GM23338 (cell line): ENCODE results near the gene CELF2. TPM values are rescaled to one million over a fixed set of nuclear protein-coding genes. Genes with fewer than 3 reads are reported as not detected.

Source experiments
- ATAC-seq: fragments of 200-7000 bp; cut with Tn5 transposase; 3 replicates; pipeline ENCODE4 v1.9.1; 2020
- DNase-seq: peaks from one replicate; pipeline ENCODE4 v3.0.0-alpha.2; 2015; ENCODE audit warnings: low spot score
- H2AFZ ChIP-seq: fragments of 200-600 bp; sonication (generic); 2 replicates; pipeline ENCODE4 v1.8.0; 2016; ENCODE audit warnings: antibody characterized with exemption, mild to moderate bottlenecking, moderate library complexity
- H3F3A ChIP-seq: fragments of 200-600 bp; sonication (generic); replicated peaks from 2 replicates; pipeline ENCODE4 v1.8.0; 2017; ENCODE audit warnings: antibody characterized with exemption, mixed run types, low read depth
- H3K27ac ChIP-seq: fragments of 200-600 bp; sonication (generic); 2 replicates; pipeline ENCODE4 v1.6.1; 2016; ENCODE audit warnings: low read depth
- H3K27me3 ChIP-seq: fragments of 200-600 bp; sonication (generic); 2 replicates; pipeline ENCODE4 v1.8.0; 2016; ENCODE audit warnings: mild to moderate bottlenecking, mixed run types, moderate library complexity; ENCODE audit not compliant: insufficient read depth
- H3K36me3 ChIP-seq: fragments of 200-600 bp; sonication (generic); 2 replicates; pipeline ENCODE4 v1.8.0; 2016; ENCODE audit warnings: mild to moderate bottlenecking; ENCODE audit not compliant: insufficient read depth
- H3K4me1 ChIP-seq: fragments of 200-600 bp; sonication (generic); 2 replicates; pipeline ENCODE4 v1.8.0; 2016; ENCODE audit warnings: mild to moderate bottlenecking, moderate library complexity; ENCODE audit not compliant: insufficient read depth
- H3K4me2 ChIP-seq: fragments of 200-600 bp; sonication (generic); 2 replicates; pipeline ENCODE4 v1.7.1; 2017; ENCODE audit warnings: mixed run types
- H3K4me3 ChIP-seq: fragments of 200-600 bp; sonication (generic); 2 replicates; pipeline ENCODE4 v1.6.1; 2016; ENCODE audit warnings: mixed run types
- H3K79me2 ChIP-seq: fragments of 200-600 bp; sonication (generic); replicated peaks from 2 replicates; pipeline ENCODE4 v1.8.0; 2017; ENCODE audit warnings: mild to moderate bottlenecking; ENCODE audit not compliant: insufficient read depth
- H3K9me2 ChIP-seq: fragments of 200-600 bp; sonication (generic); 2 replicates; pipeline ENCODE4 v1.8.0; 2017; ENCODE audit not compliant: insufficient read depth
- H4K20me1 ChIP-seq: fragments of 200-600 bp; sonication (generic); replicated peaks from 2 replicates; pipeline ENCODE4 v1.8.0; 2017; ENCODE audit warnings: mild to moderate bottlenecking; ENCODE audit not compliant: insufficient read depth
- H3K27ac Mint-ChIP-seq: 2 replicates; pipeline ENCODE4 v1.8.0; 2020; ENCODE audit warnings: inconsistent platforms, mild to moderate bottlenecking, moderate library complexity, mixed read lengths
- H3K27me3 Mint-ChIP-seq: 3 replicates; pipeline ENCODE4 v1.8.0; 2022; ENCODE audit warnings: low read depth, mild to moderate bottlenecking, moderate library complexity, mixed read lengths, inconsistent platforms; ENCODE audit not compliant: insufficient read depth, poor library complexity
- H3K36me3 Mint-ChIP-seq: 3 replicates; pipeline ENCODE4 v1.8.0; 2021; ENCODE audit warnings: low read depth, mild to moderate bottlenecking, inconsistent platforms, moderate library complexity, mixed read lengths
- H3K4me1 Mint-ChIP-seq: 3 replicates; pipeline ENCODE4 v1.8.0; 2020; ENCODE audit warnings: mild to moderate bottlenecking, inconsistent platforms, mixed read lengths
- H3K4me3 Mint-ChIP-seq: 3 replicates; pipeline ENCODE4 v1.8.0; 2021; ENCODE audit warnings: moderate library complexity, mild to moderate bottlenecking, inconsistent platforms, mixed read lengths
- H3K9me3 Mint-ChIP-seq: 3 replicates; pipeline ENCODE4 v1.8.0; 2020; ENCODE audit warnings: moderate library complexity, mild to moderate bottlenecking, inconsistent platforms, mixed read lengths
- CREB1 ChIP-seq: fragments of 250-450 bp; sonication (Bioruptor Pico); IDR thresholded peaks from 2 replicates; pipeline ENCODE4 v1.5.0; 2020; ENCODE audit warnings: low read depth, mild to moderate bottlenecking, moderate library complexity
- EZH2 ChIP-seq: fragments of 200-600 bp; sonication (generic); IDR thresholded peaks from one replicate; pipeline ENCODE4 v1.8.0; 2017; ENCODE audit warnings: antibody characterized with exemption, mild to moderate bottlenecking, low read depth; ENCODE audit not compliant: unreplicated experiment
- JUNB ChIP-seq: IDR thresholded peaks from one replicate; pipeline ENCODE4 v1.6.1; 2016; ENCODE audit warnings: antibody characterized with exemption; ENCODE audit not compliant: unreplicated experiment
- NANOG ChIP-seq: IDR thresholded peaks from 2 replicates; pipeline ENCODE4 v1.6.1; 2016; ENCODE audit warnings: antibody characterized with exemption, borderline replicate concordance
- POLR2AphosphoS5 ChIP-seq: IDR thresholded peaks from 2 replicates; pipeline ENCODE4 v1.6.1; 2016; ENCODE audit warnings: antibody characterized with exemption, low read depth
- STAT1 ChIP-seq: IDR thresholded peaks from one replicate; pipeline ENCODE4 v1.6.1; 2016; ENCODE audit warnings: antibody characterized with exemption; ENCODE audit not compliant: unreplicated experiment
- ZNF114 ChIP-seq: fragments of 250-450 bp; sonication (Bioruptor Pico); IDR thresholded peaks from 2 replicates; pipeline ENCODE4 v1.5.0; 2020; ENCODE audit warnings: mild to moderate bottlenecking, moderate library complexity
- ZNF331 ChIP-seq: fragments of 250-450 bp; sonication (Bioruptor Pico); IDR thresholded peaks from 2 replicates; pipeline ENCODE4 v1.5.0; 2020; ENCODE audit warnings: low read depth, mild to moderate bottlenecking, moderate library complexity
- polyA plus RNA-seq: library from polyadenylated mRNA; unstranded; fragments of >200 nt; fragmentation: Nextera tagmentation; extraction: Ambion mirVana; gene quantifications from 2 replicates; pipeline ENCODE4 v1.2.1, GENCODE V29; 2016
- total RNA-seq: library from RNA; depleted of rRNA; stranded (reverse); fragments of >200 nt; shearing (Covaris generic); gene quantifications from 2 replicates; pipeline ENCODE4 v1.2.3, GENCODE V29; 2014
- TF ChIP-seq, protein P1 (sequence below), 2 experiments: fragments of 200-600 bp in 1 of 2; sonication (generic) in 1 of 2; conservative IDR thresholded peaks; 2 replicates each; pipeline versions ENCODE4 v1.5.1 to v1.6.1; 2016 to 2017; ENCODE audit warnings: antibody characterized with exemption in 2 of 2, low read depth in 2 of 2, mild to moderate bottlenecking in 2 of 2, moderate library complexity in 1 of 2
- TF ChIP-seq, protein P2 (sequence below): fragments of 250-450 bp; sonication (Bioruptor Pico); IDR thresholded peaks from 2 replicates; pipeline ENCODE4 v1.5.0; 2020; ENCODE audit warnings: mild to moderate bottlenecking, moderate library complexity
- TF ChIP-seq, protein P3 (sequence below): IDR thresholded peaks from one replicate; pipeline ENCODE4 v1.6.1; 2018; ENCODE audit warnings: antibody characterized with exemption; ENCODE audit not compliant: unreplicated experiment
- TF ChIP-seq, protein P4 (sequence below): IDR thresholded peaks from 2 replicates; pipeline ENCODE4 v1.6.1; 2016; ENCODE audit warnings: antibody characterized with exemption

The CELF2 gene
- total and polyA plus RNA-seq, 2 experiments from 2014 or later, result 18.1 to 22.5 TPM

DNA sequence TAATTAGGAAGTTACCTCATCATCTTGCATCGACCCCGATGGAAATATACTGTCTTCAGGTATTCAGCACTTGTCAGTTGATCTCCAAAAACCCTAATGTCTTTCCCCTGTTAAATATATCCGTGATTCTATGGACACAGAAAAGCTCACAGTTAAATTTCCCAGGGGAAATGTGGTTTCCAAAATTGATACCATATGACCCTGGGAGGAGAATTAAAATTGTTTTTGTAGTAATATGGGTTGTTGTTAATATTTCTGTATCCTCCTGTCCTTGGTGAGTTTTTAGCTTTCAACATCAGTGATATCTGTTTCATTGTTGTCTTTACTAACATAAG is 132.1 kb downstream of the CELF2 start (continued):
- no peak for TF ChIP-seq ZNF331 (CRISPR knock-in tag)
- TF ChIP-seq, protein P1, sequence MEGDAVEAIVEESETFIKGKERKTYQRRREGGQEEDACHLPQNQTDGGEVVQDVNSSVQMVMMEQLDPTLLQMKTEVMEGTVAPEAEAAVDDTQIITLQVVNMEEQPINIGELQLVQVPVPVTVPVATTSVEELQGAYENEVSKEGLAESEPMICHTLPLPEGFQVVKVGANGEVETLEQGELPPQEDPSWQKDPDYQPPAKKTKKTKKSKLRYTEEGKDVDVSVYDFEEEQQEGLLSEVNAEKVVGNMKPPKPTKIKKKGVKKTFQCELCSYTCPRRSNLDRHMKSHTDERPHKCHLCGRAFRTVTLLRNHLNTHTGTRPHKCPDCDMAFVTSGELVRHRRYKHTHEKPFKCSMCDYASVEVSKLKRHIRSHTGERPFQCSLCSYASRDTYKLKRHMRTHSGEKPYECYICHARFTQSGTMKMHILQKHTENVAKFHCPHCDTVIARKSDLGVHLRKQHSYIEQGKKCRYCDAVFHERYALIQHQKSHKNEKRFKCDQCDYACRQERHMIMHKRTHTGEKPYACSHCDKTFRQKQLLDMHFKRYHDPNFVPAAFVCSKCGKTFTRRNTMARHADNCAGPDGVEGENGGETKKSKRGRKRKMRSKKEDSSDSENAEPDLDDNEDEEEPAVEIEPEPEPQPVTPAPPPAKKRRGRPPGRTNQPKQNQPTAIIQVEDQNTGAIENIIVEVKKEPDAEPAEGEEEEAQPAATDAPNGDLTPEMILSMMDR (conservative IDR thresholded peaks at IDR 0.05; ENCODE audit: low read depth in 2 of 2), result no peak

DNA sequence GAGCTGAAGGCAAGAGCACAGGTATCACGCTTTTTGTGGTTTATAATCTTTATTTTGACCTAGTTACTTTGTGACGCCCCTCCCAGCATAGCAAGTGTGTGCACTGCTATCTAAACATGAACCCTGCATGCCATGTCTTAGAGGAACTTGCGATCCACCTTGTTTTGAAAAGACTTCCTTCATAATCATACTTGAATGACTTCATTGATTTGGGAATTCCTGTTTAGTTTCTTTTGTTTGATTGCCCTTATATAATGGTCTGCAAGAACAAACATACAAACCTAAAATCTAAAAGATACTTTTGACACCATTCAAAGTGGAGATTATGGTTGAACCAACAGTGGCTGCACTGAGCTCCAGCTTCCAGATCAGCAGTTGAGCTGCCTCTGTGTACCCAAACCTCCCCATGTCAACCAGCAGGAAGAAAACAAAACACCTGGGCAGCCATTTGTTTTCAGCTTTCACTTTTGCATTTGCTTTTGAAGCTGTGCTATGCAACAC is 132.6 kb downstream of the CELF2 start:
- Mint-ChIP-seq H3K9me3 (no peaks in the 10 kb centered on the region), H3K4me3 (no peak overlapping the region), H3K27ac (no peak overlapping the region), H3K36me3 (no peaks in the 10 kb centered on the region), H3K4me1 (peaks cover 68% of the 10 kb centered on the region), H3K27me3 (no peaks in the 10 kb centered on the region)
- peaks cover under 1% of the 10 kb centered on the region; the same call in 1 of the 2 replicates for H3K79me2 ChIP-seq
- H3K27ac ChIP-seq, result no peak overlapping the region
- H3K4me3 ChIP-seq, result no peak overlapping the region
- ATAC-seq, result no peak
- H3F3A ChIP-seq, result no peaks in the 10 kb centered on the region; the same call in 1 of the 2 replicates
- H2AFZ ChIP-seq, result no peak overlapping the region
- no peaks in the 10 kb centered on the region for H4K20me1 ChIP-seq
- TF ChIP-seq, protein P2, sequence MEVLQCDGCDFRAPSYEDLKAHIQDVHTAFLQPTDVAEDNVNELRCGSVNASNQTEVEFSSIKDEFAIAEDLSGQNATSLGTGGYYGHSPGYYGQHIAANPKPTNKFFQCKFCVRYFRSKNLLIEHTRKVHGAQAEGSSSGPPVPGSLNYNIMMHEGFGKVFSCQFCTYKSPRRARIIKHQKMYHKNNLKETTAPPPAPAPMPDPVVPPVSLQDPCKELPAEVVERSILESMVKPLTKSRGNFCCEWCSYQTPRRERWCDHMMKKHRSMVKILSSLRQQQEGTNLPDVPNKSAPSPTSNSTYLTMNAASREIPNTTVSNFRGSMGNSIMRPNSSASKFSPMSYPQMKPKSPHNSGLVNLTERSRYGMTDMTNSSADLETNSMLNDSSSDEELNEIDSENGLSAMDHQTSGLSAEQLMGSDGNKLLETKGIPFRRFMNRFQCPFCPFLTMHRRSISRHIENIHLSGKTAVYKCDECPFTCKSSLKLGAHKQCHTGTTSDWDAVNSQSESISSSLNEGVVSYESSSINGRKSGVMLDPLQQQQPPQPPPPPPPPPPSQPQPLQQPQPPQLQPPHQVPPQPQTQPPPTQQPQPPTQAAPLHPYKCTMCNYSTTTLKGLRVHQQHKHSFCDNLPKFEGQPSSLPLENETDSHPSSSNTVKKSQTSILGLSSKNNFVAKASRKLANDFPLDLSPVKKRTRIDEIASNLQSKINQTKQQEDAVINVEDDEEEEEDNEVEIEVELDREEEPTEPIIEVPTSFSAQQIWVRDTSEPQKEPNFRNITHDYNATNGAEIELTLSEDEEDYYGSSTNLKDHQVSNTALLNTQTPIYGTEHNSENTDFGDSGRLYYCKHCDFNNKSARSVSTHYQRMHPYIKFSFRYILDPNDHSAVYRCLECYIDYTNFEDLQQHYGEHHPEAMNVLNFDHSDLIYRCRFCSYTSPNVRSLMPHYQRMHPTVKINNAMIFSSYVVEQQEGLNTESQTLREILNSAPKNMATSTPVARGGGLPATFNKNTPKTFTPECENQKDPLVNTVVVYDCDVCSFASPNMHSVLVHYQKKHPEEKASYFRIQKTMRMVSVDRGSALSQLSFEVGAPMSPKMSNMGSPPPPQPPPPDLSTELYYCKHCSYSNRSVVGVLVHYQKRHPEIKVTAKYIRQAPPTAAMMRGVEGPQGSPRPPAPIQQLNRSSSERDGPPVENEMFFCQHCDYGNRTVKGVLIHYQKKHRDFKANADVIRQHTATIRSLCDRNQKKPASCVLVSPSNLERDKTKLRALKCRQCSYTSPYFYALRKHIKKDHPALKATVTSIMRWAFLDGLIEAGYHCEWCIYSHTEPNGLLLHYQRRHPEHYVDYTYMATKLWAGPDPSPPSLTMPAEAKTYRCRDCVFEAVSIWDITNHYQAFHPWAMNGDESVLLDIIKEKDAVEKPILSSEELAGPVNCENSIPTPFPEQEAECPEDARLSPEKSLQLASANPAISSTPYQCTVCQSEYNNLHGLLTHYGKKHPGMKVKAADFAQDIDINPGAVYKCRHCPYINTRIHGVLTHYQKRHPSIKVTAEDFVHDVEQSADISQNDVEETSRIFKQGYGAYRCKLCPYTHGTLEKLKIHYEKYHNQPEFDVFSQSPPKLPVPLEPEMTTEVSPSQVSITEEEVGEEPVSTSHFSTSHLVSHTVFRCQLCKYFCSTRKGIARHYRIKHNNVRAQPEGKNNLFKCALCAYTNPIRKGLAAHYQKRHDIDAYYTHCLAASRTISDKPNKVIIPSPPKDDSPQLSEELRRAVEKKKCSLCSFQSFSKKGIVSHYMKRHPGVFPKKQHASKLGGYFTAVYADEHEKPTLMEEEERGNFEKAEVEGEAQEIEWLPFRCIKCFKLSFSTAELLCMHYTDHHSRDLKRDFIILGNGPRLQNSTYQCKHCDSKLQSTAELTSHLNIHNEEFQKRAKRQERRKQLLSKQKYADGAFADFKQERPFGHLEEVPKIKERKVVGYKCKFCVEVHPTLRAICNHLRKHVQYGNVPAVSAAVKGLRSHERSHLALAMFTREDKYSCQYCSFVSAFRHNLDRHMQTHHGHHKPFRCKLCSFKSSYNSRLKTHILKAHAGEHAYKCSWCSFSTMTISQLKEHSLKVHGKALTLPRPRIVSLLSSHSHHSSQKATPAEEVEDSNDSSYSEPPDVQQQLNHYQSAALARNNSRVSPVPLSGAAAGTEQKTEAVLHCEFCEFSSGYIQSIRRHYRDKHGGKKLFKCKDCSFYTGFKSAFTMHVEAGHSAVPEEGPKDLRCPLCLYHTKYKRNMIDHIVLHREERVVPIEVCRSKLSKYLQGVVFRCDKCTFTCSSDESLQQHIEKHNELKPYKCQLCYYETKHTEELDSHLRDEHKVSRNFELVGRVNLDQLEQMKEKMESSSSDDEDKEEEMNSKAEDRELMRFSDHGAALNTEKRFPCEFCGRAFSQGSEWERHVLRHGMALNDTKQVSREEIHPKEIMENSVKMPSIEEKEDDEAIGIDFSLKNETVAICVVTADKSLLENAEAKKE (CRISPR knock-in tag), result no peak
- TF ChIP-seq EZH2 (no peak), ZNF331 (CRISPR knock-in tag) (no peak), POLR2AphosphoS5 (no peak), JUNB (no peak), CREB1 (CRISPR knock-in tag) (no peak), ZNF114 (CRISPR knock-in tag) (no peak), NANOG (no peak), STAT1 (no peak)
- TF ChIP-seq, protein P3, sequence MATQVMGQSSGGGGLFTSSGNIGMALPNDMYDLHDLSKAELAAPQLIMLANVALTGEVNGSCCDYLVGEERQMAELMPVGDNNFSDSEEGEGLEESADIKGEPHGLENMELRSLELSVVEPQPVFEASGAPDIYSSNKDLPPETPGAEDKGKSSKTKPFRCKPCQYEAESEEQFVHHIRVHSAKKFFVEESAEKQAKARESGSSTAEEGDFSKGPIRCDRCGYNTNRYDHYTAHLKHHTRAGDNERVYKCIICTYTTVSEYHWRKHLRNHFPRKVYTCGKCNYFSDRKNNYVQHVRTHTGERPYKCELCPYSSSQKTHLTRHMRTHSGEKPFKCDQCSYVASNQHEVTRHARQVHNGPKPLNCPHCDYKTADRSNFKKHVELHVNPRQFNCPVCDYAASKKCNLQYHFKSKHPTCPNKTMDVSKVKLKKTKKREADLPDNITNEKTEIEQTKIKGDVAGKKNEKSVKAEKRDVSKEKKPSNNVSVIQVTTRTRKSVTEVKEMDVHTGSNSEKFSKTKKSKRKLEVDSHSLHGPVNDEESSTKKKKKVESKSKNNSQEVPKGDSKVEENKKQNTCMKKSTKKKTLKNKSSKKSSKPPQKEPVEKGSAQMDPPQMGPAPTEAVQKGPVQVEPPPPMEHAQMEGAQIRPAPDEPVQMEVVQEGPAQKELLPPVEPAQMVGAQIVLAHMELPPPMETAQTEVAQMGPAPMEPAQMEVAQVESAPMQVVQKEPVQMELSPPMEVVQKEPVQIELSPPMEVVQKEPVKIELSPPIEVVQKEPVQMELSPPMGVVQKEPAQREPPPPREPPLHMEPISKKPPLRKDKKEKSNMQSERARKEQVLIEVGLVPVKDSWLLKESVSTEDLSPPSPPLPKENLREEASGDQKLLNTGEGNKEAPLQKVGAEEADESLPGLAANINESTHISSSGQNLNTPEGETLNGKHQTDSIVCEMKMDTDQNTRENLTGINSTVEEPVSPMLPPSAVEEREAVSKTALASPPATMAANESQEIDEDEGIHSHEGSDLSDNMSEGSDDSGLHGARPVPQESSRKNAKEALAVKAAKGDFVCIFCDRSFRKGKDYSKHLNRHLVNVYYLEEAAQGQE, result no peak
- TF ChIP-seq, protein P4, sequence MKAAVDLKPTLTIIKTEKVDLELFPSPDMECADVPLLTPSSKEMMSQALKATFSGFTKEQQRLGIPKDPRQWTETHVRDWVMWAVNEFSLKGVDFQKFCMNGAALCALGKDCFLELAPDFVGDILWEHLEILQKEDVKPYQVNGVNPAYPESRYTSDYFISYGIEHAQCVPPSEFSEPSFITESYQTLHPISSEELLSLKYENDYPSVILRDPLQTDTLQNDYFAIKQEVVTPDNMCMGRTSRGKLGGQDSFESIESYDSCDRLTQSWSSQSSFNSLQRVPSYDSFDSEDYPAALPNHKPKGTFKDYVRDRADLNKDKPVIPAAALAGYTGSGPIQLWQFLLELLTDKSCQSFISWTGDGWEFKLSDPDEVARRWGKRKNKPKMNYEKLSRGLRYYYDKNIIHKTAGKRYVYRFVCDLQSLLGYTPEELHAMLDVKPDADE, result no peak
- 0 out of 2 replicates have a peak overlapping the region, but pooled peaks have one; percentile 42 for H3K4me2 ChIP-seq
- DNase-seq, result no peak
- H3K27me3 ChIP-seq, result no peaks in the 10 kb centered on the region
- no peaks in the 10 kb centered on the region for H3K9me2 ChIP-seq
- peaks cover 61% of the 10 kb centered on the region for H3K4me1 ChIP-seq
- H3K36me3 ChIP-seq, result no peaks in the 10 kb centered on the region
